Mucosa of gallbladder (tissue), 1 donor: ENCODE results near the gene KRTAP13-4. TPM values are rescaled to one million over a fixed set of nuclear protein-coding genes. Genes with fewer than 3 reads are reported as not detected.

Experiments used
- DNase-seq: peaks from one replicate; pipeline ENCODE4 v3.0.0-alpha.2; 2020; ENCODE audit warnings: low spot score
- total RNA-seq: library from RNA; stranded (reverse); gene quantifications from one replicate; pipeline ENCODE4 v1.2.1, GENCODE V29; 2021
- donor health status: DM: no; HTN: no; CAD: no.

Gene KRTAP13-4, protein sequence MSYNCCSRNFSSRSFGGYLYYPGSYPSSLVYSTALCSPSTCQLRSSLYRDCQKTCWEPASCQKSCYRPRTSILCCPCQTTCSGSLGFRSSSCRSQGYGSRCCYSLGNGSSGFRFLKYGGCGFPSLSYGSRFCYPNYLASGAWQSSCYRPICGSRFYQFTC
- not detected for total RNA-seq

DNA sequence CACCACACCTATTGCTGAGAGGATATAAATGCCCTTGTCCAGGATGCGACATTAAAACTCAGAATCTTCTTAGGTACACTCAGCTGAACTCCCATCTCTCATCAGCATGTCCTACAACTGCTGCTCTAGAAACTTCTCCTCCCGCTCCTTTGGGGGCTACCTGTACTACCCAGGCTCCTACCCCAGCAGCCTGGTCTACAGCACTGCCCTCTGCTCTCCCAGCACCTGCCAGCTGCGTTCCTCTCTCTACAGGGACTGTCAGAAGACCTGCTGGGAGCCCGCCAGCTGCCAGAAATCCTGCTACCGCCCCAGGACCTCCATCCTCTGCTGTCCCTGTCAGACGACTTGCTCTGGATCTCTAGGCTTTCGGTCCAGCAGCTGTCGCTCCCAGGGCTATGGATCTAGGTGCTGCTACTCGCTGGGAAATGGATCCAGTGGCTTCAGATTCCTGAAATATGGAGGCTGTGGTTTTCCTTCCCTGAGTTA lies at the start of gene KRTAP13-4:
Gene KRTAP13-4 (plus strand): TSS at position 51 of the 486 bp plus-strand sequence. CDS start 56 bp downstream, at position 107.
- DNase-seq, result no peak

DNA sequence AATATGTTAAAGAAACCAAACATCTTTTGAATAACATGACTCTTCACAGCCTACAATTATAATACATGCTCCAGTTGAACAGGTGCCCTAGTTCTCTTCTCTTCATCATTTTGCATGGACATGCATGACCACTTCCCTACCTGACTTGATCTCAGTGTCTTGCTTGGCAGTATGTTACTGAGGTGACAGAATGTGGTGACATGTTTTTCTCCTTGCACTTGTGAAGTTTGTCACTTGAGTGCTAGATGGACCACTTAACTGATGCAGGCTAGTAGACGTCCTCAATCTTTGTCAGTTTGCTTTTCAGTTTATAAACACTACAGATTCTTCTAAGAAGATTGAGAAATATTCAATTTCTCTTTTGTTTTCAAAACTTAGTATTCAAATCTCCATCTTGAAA lies 47.8 kb upstream of the KRTAP13-4 start:
- DNase-seq, result no peak

DNA sequence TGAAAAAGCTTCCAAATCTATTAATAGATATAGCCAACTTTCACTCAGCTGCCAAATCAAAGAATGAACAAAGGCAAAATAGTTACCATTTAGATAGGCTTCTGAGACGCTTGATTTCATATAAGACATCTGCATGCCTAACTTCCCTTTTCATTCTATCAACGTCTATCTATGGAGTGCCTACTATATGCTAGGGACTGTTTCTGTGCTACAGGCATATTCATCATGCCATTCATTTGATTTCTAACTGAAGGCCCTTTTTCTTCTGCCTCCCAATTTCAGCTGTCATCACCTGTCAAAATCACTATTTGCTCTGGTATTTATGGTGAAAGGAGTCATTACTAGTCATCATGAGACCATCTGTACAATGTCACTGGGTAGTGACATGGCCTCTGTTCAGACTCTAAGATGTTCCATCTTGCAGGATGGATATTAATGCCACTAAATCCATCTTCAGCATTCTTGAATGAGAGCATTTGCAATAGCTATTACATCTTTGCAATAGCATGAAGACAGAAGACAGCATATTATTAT lies 38.5 kb upstream of the KRTAP13-4 start:
- DNase-seq, result no peak

DNA sequence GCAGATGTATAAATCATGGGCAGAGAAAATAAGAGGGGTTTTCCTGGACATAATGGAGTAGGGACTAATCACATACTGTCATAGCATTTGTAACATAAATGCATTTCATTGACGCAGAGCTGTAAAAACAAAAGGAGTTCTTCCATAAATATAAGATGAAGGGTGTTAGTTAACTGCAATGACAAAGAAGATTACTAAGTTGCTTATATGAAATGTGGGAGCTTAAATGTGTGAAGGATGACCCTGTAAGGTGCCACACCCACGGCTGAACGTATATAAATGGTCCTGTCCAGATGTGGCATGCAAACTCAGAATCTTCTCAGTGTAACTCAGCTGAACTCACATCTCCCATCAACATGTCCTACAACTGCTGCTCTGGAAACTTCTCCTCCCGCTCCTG lies 34.3 kb upstream of the KRTAP13-4 start, which contains the start of gene KRTAP13-1:
Gene KRTAP13-1 (plus strand): TSS at position 301 of the 400 bp plus-strand sequence. CDS start 56 bp downstream, at position 357.
- no peak for DNase-seq

DNA sequence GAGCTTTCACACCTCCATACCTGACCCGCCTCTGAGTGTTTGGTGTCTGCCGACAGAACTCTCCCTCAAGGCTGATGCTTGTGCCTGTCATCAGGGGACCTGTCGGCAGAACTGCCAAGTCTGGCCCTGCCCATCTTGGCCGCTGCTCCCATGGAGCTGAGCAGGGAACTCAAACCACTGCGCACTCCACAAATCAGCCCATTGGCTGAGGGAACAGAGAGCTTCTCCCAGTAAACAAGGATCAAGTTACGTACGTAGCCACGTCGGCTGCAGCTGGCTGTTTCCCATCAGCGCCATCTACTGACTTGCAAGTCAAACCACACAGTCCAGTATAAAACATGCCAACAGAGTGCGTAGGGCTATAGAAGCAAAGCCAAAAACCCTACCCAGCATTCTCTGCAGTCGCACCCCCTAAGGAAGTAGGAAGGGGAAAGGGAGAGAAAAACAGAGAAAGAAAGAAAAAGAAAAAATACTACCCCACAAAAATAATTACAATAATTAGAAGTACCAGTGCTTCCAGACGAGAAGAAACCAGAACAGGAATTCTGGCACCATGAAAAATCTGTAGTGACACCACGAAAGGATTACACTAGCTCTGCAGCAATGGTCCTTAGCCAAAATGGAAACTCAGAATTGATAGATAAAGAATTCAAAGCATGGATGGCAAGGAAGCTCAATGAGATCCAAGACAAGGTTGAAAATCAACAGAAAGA lies 21.1 kb upstream of the KRTAP13-4 start:
- DNase-seq, result no peak

DNA sequence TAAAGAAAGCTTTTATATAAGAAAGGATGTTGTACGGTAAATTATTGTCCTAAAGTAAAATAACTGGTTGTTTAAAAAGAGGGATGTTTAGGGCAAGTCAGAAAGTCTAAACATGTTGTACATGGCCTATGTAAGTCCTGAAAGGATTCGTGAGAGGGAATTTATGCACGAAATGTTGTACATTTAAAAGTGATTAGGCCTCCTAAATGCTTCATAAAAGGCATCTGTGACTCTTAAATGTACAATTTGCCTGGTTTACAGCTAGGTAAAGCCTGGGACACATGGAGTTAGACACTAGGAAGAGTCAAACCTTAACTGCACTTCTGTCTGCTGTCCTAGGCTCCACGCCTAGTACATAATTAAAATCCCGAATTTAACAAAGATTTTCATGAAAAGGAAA lies 14.0 kb upstream of the KRTAP13-4 start:
- DNase-seq, result no peak

DNA sequence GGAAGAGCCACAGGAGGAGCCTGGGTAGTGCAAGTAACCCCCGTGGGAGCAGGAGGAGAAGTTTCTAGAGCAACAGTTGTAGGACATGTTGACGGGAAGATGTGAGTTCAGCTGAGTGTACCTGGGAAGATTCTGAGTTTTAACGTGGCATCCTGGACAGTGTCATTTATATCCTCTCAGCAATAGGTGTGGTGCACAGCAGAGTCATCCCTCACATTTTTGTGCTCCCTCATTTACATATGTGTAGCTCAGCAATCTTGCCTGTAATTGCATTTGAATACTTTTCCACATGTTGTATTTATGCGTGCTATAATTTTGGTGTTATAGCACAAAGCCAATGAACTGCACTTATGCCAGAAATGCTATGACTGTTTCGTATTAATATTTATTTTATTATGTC lies 4.2 kb upstream of the KRTAP13-4 start, which contains the start of gene KRTAP13-3:
Gene KRTAP13-3 (minus strand): TSS at position 101 of the 400 bp plus-strand sequence. CDS start 14 bp downstream, at position 87.
- DNase-seq, result no peak

DNA sequence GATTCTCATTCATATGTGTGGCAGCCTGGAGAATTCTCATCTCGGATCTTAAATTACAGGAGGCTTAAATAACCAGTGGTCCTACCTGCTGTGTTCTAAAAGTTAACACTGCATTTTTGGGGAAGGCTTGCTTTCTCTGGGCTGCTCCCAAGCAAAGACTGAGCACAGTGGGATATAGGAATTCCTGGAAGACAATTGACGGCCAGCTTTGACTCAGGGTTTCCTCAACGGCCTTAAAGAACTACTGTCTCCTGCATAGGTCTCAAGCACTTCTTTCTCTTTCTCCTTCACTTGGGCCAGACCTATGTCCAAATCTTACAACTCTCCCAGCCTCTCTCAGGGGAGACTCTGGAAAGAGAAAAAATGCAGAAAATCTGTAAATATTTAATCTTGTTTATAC lies 3.3 kb upstream of the KRTAP13-4 start:
- no peak for DNase-seq

DNA sequence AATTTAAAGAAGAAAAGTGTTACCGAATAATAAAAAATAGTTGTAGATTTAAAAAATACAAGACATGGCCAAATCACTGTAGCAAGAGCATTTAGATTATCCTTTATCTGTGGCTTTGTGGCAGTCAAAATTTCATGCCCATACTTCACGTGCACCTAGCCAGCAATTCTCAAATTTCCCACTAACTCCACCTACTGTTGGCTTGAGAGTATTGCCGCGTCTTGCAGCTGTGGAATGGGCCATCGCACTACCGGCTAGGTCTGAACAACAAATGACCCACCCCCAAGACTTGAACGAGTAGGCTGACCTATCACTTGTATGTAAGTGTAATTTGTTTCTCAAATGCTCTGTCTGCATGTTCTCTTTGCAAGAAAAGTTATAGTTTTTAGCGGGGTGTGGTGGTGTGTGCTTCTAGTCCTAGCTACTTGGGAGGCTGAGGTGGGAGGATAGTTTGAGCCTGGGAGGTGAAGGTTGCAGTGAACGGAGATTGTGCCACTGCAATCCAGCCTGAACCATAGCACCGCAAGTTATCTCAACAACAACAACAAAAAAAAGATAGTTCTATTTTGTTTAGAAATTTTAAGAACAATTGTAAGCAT lies 4.1 kb downstream of the KRTAP13-4 start:
- no peak for DNase-seq

DNA sequence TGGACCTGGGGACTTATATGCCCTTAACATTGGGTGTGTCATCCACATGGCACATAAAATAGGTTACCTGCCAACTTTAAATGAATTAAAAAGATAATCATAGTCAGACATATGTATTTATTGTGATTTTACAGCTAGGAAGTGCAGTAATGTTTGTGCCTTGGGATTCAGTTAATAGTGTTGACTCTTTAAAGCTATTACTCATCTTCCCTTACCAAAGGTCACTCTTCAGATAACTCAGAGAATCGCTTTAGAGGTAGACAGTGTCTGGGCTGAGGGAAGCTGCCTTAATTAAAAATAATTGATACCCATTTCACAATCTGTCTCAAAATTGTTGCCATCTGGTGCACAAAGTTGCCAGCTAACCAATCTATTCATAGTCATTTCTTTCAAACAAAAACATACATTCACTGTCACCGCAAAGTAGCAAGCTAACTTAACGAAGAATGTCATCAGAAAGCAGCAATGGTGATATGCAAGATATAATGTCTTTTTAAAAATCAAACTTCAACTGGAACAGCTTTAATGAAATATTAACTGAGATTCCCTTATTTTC lies 7.1 kb downstream of the KRTAP13-4 start:
- no peak for DNase-seq

DNA sequence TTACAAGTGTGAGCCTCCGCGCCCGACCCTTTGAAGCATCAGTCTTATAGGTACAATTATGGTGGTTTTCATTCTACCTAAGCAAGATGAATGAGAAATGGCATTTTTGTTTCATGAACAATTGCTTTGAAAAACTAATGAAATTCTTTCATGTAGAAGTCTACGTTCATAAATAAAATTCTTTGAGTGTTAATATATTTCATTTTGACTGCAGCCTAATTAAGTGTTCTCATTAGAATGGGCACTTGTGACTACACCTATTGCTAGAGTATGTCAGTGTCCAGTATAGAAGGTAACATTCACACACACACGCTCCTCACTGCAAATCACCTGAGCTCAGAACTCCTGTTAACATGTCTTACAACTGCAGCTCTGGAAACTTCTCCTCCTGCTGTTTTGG lies 10.0 kb downstream of the KRTAP13-4 start, which contains the start of gene KRTAP15-1:
Gene KRTAP15-1 (plus strand): TSS at position 301 of the 400 bp plus-strand sequence. CDS start 53 bp downstream, at position 354.
- DNase-seq, result no peak

DNA sequence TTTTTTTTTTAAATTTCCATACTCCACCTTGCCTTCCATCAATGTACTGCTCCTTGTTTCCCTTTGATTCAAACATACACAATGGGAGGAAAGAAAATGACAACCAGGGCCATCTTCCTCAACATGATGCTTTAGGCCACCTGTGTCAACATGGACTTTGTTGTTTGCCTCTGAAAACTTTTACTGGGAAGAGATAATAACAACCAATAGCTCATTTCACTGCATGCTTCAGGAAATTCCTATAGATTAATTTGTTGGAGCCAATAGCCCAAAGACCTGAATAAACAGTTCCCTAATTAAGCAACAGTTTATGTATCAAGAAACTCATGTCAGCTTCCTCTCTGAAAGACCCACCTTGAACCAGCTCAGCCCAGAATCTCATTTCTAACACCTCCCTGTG lies 13.2 kb downstream of the KRTAP13-4 start:
- no peak for DNase-seq

DNA sequence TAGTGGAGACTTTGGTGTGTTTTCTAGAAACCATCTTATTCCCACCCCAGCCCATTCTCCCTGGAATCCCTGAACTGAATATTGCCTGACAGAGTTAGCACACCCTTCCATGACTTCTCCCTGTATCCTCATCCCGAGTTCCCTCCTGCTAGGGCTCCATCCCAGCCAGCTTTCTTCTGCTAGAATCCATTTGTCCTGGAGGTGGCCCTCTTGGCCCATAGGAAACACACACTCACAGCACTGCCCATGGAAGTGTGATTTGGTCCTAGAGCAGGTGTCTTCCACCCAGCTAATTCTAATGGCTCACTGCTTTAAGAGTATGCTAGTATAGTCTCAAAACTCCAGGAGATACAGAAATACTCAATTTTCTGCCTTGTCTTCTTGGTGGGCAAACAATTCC lies 14.2 kb downstream of the KRTAP13-4 start:
- DNase-seq, result no peak

DNA sequence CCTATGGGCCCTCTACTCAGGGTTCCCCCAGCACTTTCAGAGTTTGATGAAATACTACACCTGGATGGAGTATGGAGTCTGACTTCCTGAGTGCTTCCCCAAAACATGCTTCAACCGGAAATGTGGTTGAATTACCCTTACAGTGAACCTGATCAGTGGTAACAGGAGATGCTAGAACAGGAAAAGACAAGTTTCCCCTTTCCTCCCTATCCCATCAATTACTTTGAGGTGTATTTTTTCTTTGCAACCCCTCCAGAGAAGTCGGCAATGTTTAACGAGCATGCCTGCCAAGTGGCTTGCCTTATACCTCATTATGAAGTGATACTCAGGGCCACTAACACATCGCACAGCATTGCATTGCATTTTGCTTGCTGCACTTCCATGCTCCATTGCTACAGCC lies 17.0 kb downstream of the KRTAP13-4 start:
- no peak for DNase-seq

DNA sequence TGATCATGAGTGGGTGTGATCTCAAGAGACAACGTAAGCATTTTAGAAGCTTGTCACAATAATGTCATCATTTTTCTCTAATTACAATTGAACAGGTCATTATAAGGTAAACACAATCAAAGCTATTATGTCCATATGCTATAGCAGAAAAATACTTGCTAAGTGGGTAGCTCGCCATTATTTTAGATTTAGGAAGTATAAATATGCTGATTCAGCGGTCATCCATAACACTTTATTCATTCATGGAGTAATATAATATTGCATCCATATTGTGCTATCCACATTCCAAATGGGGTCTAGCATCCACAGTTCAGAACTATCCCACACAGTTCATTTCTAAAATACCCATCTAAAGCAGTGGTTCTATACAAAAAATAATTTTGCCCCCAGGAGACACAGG lies 18.5 kb downstream of the KRTAP13-4 start:
- no peak for DNase-seq

DNA sequence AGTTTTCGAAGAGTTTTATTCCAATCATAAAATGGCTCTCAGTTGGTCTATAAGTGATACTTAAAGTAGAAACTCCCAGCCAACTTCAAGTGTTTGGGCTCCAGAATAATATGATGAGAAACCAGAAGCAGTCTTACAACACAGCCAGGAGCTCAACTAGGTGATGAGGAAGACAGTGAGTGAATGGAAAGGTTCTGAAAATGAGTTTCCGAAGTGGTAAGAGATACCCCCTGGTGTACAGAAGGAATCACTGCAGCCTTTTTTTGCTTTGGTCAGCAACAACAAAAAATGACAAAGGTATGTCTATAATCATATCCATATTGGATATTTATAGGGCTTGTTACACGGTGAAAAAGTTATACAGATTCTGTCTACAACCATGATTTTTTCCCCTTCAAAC lies 33.7 kb downstream of the KRTAP13-4 start:
- no peak for DNase-seq

DNA sequence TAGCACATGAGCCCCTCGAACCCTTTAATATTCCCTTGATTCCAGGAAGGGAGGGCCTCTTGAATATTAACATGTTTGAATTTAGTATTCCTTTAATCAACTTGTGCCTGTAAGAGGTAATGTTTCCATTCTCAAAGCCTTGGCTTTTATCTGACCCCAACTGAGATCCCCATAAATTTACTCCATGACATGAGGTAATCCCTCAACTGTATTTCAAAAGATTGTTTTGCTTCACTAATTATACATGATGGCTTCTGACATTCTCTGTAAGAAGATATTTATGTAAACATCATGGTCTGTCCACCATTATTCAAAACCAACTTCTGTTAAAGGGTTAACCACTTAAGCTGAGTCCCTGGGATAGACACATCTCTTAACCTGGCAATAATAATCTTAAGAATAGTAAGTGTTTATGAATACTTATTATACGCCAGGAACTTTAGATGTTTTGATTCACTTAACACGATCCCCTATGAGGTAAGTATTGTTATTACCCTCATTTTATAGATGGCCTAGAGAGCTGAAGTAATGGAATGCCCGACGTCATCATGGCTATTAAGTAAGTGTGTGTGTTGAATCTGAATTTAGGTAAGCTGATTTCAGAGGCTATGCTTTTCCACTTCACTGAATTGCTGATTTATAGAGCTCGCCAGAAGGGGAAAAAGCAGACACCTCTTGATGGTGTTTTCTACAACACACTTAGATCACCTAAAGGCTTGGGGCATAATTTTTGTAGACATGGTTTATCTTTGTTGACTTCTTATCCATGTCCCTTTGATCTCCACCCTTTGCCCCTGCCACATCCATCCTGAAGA lies 39.1 kb downstream of the KRTAP13-4 start:
- no peak for DNase-seq

DNA sequence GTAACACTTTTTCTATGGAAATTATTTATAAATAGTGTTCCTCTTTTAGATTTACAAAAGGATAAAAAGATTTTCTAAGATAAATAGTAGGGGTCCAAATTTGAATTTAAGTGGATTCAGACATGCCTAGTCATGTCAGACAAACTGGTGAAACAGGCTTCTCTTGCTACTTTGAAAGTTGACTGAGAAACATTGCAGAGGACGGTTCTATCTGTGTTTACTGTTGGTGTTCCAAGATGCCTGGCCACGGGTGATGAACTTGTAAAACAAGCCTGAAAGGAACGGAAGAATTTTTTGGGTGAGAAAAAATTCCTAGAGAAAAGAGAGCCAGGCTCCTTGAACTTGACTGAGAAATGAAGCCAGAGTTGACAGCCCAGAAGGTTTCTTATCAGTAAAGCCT lies 48.0 kb downstream of the KRTAP13-4 start:
- DNase-seq, result no peak

DNA sequence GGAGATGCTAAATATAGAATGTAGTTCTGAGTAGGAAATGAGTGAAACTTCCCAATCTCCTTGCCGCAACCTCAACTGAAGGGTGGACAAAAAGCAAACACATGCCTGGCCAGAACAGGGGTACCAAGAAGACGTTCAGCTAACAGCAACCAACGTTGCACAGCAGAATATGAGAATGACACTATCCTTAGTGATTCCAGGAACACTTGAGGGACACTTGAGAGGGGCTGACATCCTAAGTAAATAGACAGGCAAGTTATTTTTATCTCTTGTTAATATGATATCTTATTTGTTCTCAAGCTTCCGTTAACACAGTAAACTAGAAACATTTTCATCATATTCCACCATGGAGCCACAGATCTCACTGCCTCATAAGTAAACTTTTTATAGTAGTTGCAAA lies 49.2 kb downstream of the KRTAP13-4 start:
- no peak for DNase-seq

DNA sequence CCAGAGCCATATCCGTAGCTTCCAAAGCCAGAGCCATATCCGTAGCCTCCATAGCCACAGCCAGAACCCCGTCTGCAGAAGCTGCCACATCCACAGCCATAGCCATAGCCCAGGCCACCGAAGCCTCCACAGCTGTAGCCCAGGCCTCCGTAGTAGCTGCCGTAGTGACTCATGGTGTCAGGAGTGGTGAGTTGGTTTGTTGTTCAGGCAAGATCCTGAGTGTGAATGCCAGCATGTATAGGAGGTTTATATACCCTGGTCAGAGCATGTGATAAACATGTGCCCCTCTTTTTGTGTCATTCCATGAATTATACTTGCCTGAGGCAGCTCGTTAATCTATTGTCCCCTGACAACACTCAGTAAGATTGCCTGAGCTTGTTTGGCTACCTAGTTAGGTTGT lies 50.1 kb downstream of the KRTAP13-4 start, which contains the start of gene KRTAP19-1:
Gene KRTAP19-1 (minus strand): TSS at position 223 of the 400 bp plus-strand sequence. CDS start 50 bp downstream, at position 173.
- DNase-seq, result no peak
